ENCODE data around the gene SCAF8. TPM values are rescaled to one million over a fixed set of nuclear protein-coding genes. Genes with fewer than 3 reads are reported as not detected.

The SCAF8 gene
- total and polyA plus RNA-seq, 9 donors, result 27.2 to 43.2 (median 34.3) TPM

- peak; percentile 38 for DNase-seq
- peaks cover 11% of the 10 kb centered on the region for H3K36me3 ChIP-seq (ENCODE audit: control insufficient read depth, insufficient read depth, low read length)
Measured at GRCh38 chr6:154848580-154848979, 115.4 kb downstream of the SCAF8 start.

DNA sequence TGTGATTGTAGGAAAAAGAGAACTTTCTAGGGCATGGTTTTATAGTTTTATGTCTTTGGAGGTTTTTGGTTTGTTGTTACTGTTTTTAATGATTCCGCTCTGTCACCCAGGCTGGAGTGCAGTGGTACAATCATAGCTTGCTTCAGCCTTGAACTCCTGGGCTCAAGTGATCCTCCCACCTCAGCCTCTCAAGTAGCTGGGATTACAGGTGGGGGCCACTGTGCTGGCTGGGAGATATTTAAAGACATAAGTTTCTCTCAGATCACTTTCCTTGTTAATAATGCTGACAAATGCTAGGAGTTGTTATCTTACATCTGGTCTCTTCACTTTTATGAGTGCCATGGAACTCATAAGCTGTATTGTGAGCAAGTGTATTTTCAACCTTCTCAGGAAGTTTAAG is 116.3 kb downstream of the SCAF8 start:
- Histone ChIP-seq H3K4me3 (ENCODE audit: low read length) (no peak overlapping the region), H3K27me3 (ENCODE audit: control insufficient read depth, insufficient read depth, low read length) (no peaks in the 10 kb centered on the region), H3K27ac (ENCODE audit: low read length) (no peak overlapping the region), H3K36me3 (ENCODE audit: control insufficient read depth, insufficient read depth, low read length) (peaks cover 12% of the 10 kb centered on the region), H3K9me3 (replicated peaks; ENCODE audit: control insufficient read depth, low read depth, low read length) (no peaks in the 10 kb centered on the region), H3K4me1 (ENCODE audit: control insufficient read depth, insufficient read depth, low read length) (no peaks in the 10 kb centered on the region)
- no CpG with 5 or more reads among the region's 1 CpG for WGBS (ENCODE audit: insufficient coverage)
- DNase-seq, result no peak

More at GRCh38 chr6:154848580-154848979, 115.4 kb downstream of the SCAF8 start:
- no peaks in the 10 kb centered on the region for H3K4me1 ChIP-seq (ENCODE audit: control insufficient read depth, insufficient read depth, low read length)
- no peak overlapping the region for H3K4me3 ChIP-seq (ENCODE audit: low read length)
- no peak overlapping the region for H3K27ac ChIP-seq (ENCODE audit: low read length)
- H3K27me3 ChIP-seq (ENCODE audit: control insufficient read depth, insufficient read depth, low read length), result no peaks in the 10 kb centered on the region
- no peaks in the 10 kb centered on the region for H3K9me3 ChIP-seq (replicated peaks; ENCODE audit: control insufficient read depth, low read depth, low read length)

DNA sequence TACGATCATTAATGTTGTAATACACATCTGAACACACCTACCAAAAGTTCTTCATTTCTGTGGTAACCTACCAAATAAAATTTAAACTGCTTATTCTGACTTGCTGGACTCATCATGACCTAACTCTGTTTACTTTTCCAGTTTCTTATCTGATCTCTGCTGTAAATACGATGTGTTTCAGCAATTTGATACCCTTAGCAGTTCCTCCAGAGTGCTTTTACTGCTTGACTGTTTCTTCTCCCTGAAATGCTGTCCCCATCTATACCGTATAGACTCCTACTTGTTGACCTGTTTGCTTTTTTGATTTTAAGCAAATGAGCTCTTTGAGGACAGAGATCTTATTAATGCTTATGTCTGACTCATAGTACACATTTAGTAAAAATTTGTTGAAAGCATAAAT is 119.5 kb downstream of the SCAF8 start:
- WGBS (ENCODE audit: insufficient coverage), result 11% methylated on average over 1 of the region's 3 CpGs
- H3K27me3 ChIP-seq (ENCODE audit: control insufficient read depth, insufficient read depth, low read length), result no peaks in the 10 kb centered on the region
- no peak overlapping the region for H3K27ac ChIP-seq (ENCODE audit: low read length)
- DNase-seq, result no peak
- H3K4me1 ChIP-seq (ENCODE audit: control insufficient read depth, insufficient read depth, low read length), result no peaks in the 10 kb centered on the region
- H3K36me3 ChIP-seq (ENCODE audit: control insufficient read depth, insufficient read depth, low read length), result peaks cover 7% of the 10 kb centered on the region
- no peak overlapping the region for H3K4me3 ChIP-seq (ENCODE audit: low read length)
- peaks cover 2% of the 10 kb centered on the region for H3K9me3 ChIP-seq (replicated peaks; ENCODE audit: control insufficient read depth, low read depth, low read length)

- WGBS (ENCODE audit: insufficient coverage), result no CpG with 5 or more reads among the region's 5 CpGs
- H3K9me3 ChIP-seq (replicated peaks; ENCODE audit: control insufficient read depth, low read depth, low read length), result peaks cover 2% of the 10 kb centered on the region
- DNase-seq, result no peak
- no peak overlapping the region for H3K27ac ChIP-seq (ENCODE audit: low read length)
- H3K36me3 ChIP-seq (ENCODE audit: control insufficient read depth, insufficient read depth, low read length), result peaks cover 10% of the 10 kb centered on the region
- no peaks in the 10 kb centered on the region for H3K4me1 ChIP-seq (ENCODE audit: control insufficient read depth, insufficient read depth, low read length)
- no peaks in the 10 kb centered on the region for H3K27me3 ChIP-seq (ENCODE audit: control insufficient read depth, insufficient read depth, low read length)
- H3K4me3 ChIP-seq (ENCODE audit: low read length), result no peak overlapping the region
Measured at GRCh38 chr6:154857529-154857928, 124.3 kb downstream of the SCAF8 start.

- Histone ChIP-seq H3K27ac (ENCODE audit: low read length) (no peak overlapping the region), H3K9me3 (replicated peaks; ENCODE audit: control insufficient read depth, low read depth, low read length) (peaks cover 2% of the 10 kb centered on the region), H3K4me1 (ENCODE audit: control insufficient read depth, insufficient read depth, low read length) (no peaks in the 10 kb centered on the region), H3K36me3 (ENCODE audit: control insufficient read depth, insufficient read depth, low read length) (peaks cover 6% of the 10 kb centered on the region), H3K27me3 (ENCODE audit: control insufficient read depth, insufficient read depth, low read length) (no peaks in the 10 kb centered on the region), H3K4me3 (ENCODE audit: low read length) (no peak overlapping the region)
- DNase-seq, result no peak
- WGBS (ENCODE audit: insufficient coverage), result no CpG with 5 or more reads among the region's 1 CpG
Measured at GRCh38 chr6:154861825-154862224, 128.6 kb downstream of the SCAF8 start.

DNA sequence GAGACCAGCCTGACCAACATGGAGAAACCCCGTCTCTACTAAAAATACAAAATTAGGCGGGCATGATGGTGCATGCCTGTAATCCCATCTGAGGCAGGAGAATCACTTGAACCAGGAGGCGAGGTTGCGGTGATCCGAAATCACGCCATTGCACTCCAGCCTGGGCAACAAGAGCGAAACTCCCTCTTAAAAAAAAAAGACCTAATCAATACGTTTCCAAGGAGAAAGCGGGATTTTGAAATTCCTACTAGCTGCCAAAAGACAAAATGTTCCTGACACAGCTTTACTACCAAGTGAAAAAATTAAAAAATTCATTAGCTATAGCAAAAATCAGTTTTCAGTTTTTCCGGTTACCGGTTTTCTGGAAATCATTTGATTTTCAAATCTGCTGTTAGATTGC is 129.3 kb downstream of the SCAF8 start:
- no peak overlapping the region for H3K27ac ChIP-seq (ENCODE audit: low read length)
- H3K27me3 ChIP-seq (ENCODE audit: control insufficient read depth, insufficient read depth, low read length), result no peaks in the 10 kb centered on the region
- WGBS (ENCODE audit: insufficient coverage), result 100% methylated on average over 4 of the region's 11 CpGs
- no peak for DNase-seq
- H3K36me3 ChIP-seq (ENCODE audit: control insufficient read depth, insufficient read depth, low read length), result peaks cover 6% of the 10 kb centered on the region
- no peak overlapping the region for H3K4me3 ChIP-seq (ENCODE audit: low read length)
- no peaks in the 10 kb centered on the region for H3K4me1 ChIP-seq (ENCODE audit: control insufficient read depth, insufficient read depth, low read length)
- no peaks in the 10 kb centered on the region for H3K9me3 ChIP-seq (replicated peaks; ENCODE audit: control insufficient read depth, low read depth, low read length)

GRCh38 chr6:154864066-154864430 is 130.8 kb downstream of the SCAF8 start:
- 50% methylated on average over 1 of the region's 3 CpGs for WGBS (ENCODE audit: insufficient coverage)
- Histone ChIP-seq H3K36me3 (ENCODE audit: control insufficient read depth, insufficient read depth, low read length) (peaks cover 6% of the 10 kb centered on the region), H3K27ac (ENCODE audit: low read length) (no peak overlapping the region), H3K9me3 (replicated peaks; ENCODE audit: control insufficient read depth, low read depth, low read length) (no peaks in the 10 kb centered on the region), H3K4me3 (ENCODE audit: low read length) (no peak overlapping the region), H3K4me1 (ENCODE audit: control insufficient read depth, insufficient read depth, low read length) (no peaks in the 10 kb centered on the region), H3K27me3 (ENCODE audit: control insufficient read depth, insufficient read depth, low read length) (no peaks in the 10 kb centered on the region)
- DNase-seq, result no peak

DNA sequence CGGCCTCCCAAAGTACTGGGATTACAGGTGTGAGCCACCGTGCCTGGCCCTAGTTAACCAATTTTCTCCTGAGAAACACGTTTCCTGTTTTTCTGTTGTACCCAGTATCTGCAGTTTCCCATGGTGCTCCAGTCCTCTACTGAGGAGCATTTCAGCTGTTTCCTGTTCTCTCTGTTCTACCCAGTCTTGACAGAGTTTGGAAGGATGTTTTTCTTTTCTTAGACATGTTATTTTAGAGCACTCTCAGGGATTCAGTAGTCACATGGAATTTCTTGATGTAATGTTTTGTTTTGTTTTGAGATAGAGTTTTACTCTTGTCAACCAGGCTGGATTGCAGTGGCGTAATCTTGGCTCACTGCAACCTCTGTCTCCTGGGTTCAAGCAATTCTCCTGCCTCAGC is 132.1 kb downstream of the SCAF8 start:
- 80% methylated on average over 1 of the region's 4 CpGs for WGBS (ENCODE audit: insufficient coverage)

GRCh38 chr6:154868143-154868594 is 135.0 kb downstream of the SCAF8 start:
- Histone ChIP-seq H3K27me3 (ENCODE audit: control insufficient read depth, insufficient read depth, low read length) (no peaks in the 10 kb centered on the region), H3K9me3 (replicated peaks; ENCODE audit: control insufficient read depth, low read depth, low read length) (no peaks in the 10 kb centered on the region), H3K4me1 (ENCODE audit: control insufficient read depth, insufficient read depth, low read length) (peaks cover 2% of the 10 kb centered on the region), H3K4me3 (ENCODE audit: low read length) (no peak overlapping the region), H3K27ac (ENCODE audit: low read length) (no peak overlapping the region), H3K36me3 (ENCODE audit: control insufficient read depth, insufficient read depth, low read length) (peaks cover 3% of the 10 kb centered on the region)
- DNase-seq, result peak; percentile 78
- WGBS (ENCODE audit: insufficient coverage), result no CpG with 5 or more reads among the region's 6 CpGs

More for the DNA sequence above, 132.1 kb downstream of the SCAF8 start:
- Histone ChIP-seq H3K27me3 (ENCODE audit: control insufficient read depth, insufficient read depth, low read length) (no peaks in the 10 kb centered on the region), H3K36me3 (ENCODE audit: control insufficient read depth, insufficient read depth, low read length) (peaks cover 6% of the 10 kb centered on the region), H3K4me1 (ENCODE audit: control insufficient read depth, insufficient read depth, low read length) (no peaks in the 10 kb centered on the region), H3K4me3 (ENCODE audit: low read length) (no peak overlapping the region), H3K9me3 (replicated peaks; ENCODE audit: control insufficient read depth, low read depth, low read length) (no peaks in the 10 kb centered on the region), H3K27ac (ENCODE audit: low read length) (no peak overlapping the region)
- no peak for DNase-seq

DNA sequence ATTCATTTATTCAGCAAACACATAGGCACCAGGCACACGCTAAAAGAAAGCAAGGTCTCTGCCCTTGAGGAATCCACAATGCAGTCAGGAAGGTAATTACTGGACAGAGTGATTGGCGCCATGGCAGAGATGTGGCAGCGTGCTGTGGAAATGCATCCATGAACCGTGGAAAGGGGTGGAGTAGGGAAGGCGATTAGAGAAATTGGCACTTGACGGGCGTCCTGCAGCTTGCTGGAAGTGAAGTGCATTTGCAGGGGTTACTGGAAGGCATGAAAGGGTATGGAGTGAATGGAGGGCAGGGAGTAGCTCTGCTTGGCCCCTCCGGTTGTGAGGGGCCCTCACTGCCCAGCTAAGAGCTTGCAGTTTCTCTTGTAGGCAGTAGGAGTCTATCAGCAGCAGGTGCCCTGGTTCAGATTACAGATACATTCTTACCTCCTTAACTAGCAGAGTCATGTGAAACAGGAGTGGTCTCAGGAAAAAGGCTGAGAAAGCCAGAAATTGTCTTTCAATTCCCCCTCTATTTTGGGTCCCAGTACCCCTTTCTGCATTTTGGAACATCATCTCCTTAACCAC is 139.4 kb downstream of the SCAF8 start:
- no peak overlapping the region for H3K4me3 ChIP-seq (ENCODE audit: low read length)
- no peak for DNase-seq
- no peak overlapping the region for H3K27ac ChIP-seq (ENCODE audit: low read length)
- 90% methylated on average over 7 of the region's 8 CpGs for WGBS (ENCODE audit: insufficient coverage)
- H3K27me3 ChIP-seq (ENCODE audit: control insufficient read depth, insufficient read depth, low read length), result no peaks in the 10 kb centered on the region
- H3K4me1 ChIP-seq (ENCODE audit: control insufficient read depth, insufficient read depth, low read length), result peaks cover 2% of the 10 kb centered on the region
- H3K36me3 ChIP-seq (ENCODE audit: control insufficient read depth, insufficient read depth, low read length), result peaks cover 2% of the 10 kb centered on the region
- H3K9me3 ChIP-seq (replicated peaks; ENCODE audit: control insufficient read depth, low read depth, low read length), result no peaks in the 10 kb centered on the region

DNA sequence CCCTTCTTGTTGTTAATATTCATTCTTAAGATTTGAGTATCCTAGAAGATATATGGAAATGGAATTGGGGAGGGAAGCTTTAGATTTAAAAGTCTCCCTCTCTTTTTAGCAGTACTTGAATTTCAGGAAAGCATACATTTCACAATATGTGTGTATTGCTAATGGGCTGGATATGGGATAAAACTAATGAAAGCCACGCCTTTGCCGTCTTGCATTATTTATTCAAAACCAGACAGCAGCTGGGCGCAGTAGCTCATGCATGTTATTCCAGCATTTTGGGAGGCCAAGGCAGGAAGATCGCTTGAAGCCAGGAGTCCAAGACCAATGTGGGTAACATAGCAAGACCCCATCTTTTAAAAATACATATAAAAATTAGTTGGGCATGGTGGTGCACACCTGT is 140.3 kb downstream of the SCAF8 start:
- peaks cover 2% of the 10 kb centered on the region for H3K4me1 ChIP-seq (ENCODE audit: control insufficient read depth, insufficient read depth, low read length)
- peaks cover 2% of the 10 kb centered on the region for H3K36me3 ChIP-seq (ENCODE audit: control insufficient read depth, insufficient read depth, low read length)
- WGBS (ENCODE audit: insufficient coverage), result 83% methylated on average over 3 of the region's 4 CpGs
- no peak for DNase-seq
- no peaks in the 10 kb centered on the region for H3K9me3 ChIP-seq (replicated peaks; ENCODE audit: control insufficient read depth, low read depth, low read length)
- H3K27ac ChIP-seq (ENCODE audit: low read length), result no peak overlapping the region
- H3K27me3 ChIP-seq (ENCODE audit: control insufficient read depth, insufficient read depth, low read length), result no peaks in the 10 kb centered on the region
- H3K4me3 ChIP-seq (ENCODE audit: low read length), result no peak overlapping the region

All from muscle of leg (tissue), 11 donors.